Measurements from ENCODE around the gene KAT2A.

GRCh38 chr17:42153919-42154742 lies 33.0 kb upstream of the KAT2A start:
- TF ChIP-seq EZH2phosphoT487 (IDR thresholded peaks at IDR 0.05) (no peak), CTCF (IDR thresholded peaks at IDR 0.05) (no peak)

Measured in neural progenitor cell (in vitro differentiated cells).